Urinary bladder (tissue), 4 donors: ENCODE results near the gene RBM28. TPM values are rescaled to one million over a fixed set of nuclear protein-coding genes. Genes with fewer than 3 reads are reported as not detected.

Experiments
- DNase-seq: peaks from one replicate; pipeline ENCODE4 v3.0.0-alpha.2; 2015; ENCODE audit errors: extremely low spot score
- H3K27ac ChIP-seq: one replicate; pipeline ENCODE4 v1.5.1; 2013; ENCODE audit warnings: low read depth, mild to moderate bottlenecking, moderate library complexity
- H3K36me3 ChIP-seq: one replicate; pipeline ENCODE4 v1.6.1; 2013; ENCODE audit warnings: mild to moderate bottlenecking, moderate library complexity; ENCODE audit not compliant: insufficient read depth
- H3K4me1 ChIP-seq: one replicate; pipeline ENCODE4 v1.6.1; 2013; ENCODE audit warnings: mild to moderate bottlenecking, moderate library complexity; ENCODE audit not compliant: insufficient read depth
- H3K4me3 ChIP-seq: one replicate; pipeline ENCODE4 v1.5.1; 2013; ENCODE audit warnings: low read depth, low read length
- WGBS: extraction: QIAGEN DNeasy Blood & Tissue Kit; methylation state at CpG from one replicate; pipeline ENCODE4 v1.1.7; 2013; 5-methylcytosine and 5-hydroxymethylcytosine counted together
- polyA plus RNA-seq: library from polyadenylated mRNA; stranded (reverse); fragments of 200-250 nt; gene quantifications from one replicate; pipeline ENCODE4 v1.2.3, GENCODE V29; 2013
- small RNA-seq: library from RNA; depleted of rRNA; stranded (forward); fragments of <200 nt; gene quantifications from one replicate; pipeline ENCODE3, GENCODE V24; 2014
- total RNA-seq: library from RNA; depleted of rRNA; stranded (reverse); fragments of >200 nt; gene quantifications from one replicate; pipeline ENCODE4 v1.2.3, GENCODE V29; 2014
- donor health status: healthy with polysubstance abuse.
- donor health status: healthy.

Gene RBM28
- total and polyA plus RNA-seq, 2 donors, result 13.6 to 21.3 TPM

DNA sequence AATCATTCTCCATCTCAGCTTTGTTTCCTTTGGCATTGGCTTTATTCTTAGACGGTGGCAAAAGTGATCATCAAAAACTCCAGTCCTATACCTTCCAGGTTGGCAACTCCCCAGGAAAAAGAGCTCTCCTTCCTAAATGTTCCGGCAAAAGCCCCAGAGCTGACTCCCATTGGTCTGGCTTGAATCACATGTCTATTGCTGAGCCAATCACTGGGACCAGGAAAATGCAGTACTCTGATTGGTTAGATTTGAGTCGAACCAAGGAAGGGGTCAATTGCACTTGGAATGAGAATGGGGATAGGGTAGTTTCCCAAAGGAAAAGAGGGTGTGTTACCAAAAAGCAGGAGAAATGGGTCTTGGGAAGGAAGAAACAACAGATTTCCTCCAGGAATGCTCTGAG lies 80.3 kb downstream of the RBM28 start:
- DNase-seq, result no peak
- no peaks in the 10 kb centered on the region for H3K36me3 ChIP-seq
- no peak overlapping the region for H3K4me3 ChIP-seq
- H3K27ac ChIP-seq, result no peak overlapping the region
- 86% methylated on average over 3 of the region's 3 CpGs for WGBS
- H3K4me1 ChIP-seq, result peaks cover 3% of the 10 kb centered on the region

DNA sequence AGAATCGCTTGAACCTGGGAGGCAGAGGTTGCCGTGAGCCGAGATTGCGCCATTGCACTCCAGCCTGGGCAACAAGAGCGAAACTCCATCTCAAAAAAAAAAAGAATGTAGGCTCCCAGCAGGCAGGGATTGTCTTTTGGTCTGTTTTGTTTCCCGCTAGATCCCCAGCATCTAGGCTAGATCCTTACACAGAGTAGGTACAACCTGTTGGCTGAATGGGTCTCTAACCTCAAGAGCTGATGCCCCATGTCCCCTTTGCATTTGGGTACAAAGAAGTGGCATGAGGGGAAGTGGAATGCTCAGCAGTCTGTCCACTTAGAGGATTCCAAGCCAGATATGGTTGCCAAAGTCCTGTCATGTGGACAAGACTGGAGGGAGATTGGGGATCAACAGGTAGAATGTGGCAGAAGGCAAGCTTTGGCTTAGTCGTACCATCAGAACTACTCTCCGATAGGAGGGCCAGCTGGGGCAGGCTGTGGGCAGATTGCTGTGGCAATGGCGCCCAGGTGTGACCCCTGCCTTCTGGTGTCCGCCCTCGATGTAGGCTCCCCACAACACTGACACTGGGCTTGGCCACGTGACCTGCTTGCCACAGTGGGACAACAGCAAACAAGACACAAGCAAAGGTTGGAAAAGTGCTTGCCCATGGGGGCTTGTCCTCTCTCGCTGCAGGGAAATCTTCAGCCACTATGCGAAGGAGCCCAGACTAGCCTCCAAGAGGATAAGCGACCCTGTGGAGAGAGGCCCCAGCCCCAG lies 81.3 kb downstream of the RBM28 start:
- WGBS, result 95% methylated on average over 15 of the region's 15 CpGs
- H3K27ac ChIP-seq, result no peak overlapping the region
- H3K36me3 ChIP-seq, result no peaks in the 10 kb centered on the region
- H3K4me1 ChIP-seq, result peaks cover 3% of the 10 kb centered on the region
- DNase-seq, result no peak
- no peak overlapping the region for H3K4me3 ChIP-seq

- DNase-seq, result no peak
- H3K27ac ChIP-seq, result peak overlapping the region; percentile 39
These were observed 83.5 kb downstream of the RBM28 start for GRCh38 chr7:128260069-128260795.

DNA sequence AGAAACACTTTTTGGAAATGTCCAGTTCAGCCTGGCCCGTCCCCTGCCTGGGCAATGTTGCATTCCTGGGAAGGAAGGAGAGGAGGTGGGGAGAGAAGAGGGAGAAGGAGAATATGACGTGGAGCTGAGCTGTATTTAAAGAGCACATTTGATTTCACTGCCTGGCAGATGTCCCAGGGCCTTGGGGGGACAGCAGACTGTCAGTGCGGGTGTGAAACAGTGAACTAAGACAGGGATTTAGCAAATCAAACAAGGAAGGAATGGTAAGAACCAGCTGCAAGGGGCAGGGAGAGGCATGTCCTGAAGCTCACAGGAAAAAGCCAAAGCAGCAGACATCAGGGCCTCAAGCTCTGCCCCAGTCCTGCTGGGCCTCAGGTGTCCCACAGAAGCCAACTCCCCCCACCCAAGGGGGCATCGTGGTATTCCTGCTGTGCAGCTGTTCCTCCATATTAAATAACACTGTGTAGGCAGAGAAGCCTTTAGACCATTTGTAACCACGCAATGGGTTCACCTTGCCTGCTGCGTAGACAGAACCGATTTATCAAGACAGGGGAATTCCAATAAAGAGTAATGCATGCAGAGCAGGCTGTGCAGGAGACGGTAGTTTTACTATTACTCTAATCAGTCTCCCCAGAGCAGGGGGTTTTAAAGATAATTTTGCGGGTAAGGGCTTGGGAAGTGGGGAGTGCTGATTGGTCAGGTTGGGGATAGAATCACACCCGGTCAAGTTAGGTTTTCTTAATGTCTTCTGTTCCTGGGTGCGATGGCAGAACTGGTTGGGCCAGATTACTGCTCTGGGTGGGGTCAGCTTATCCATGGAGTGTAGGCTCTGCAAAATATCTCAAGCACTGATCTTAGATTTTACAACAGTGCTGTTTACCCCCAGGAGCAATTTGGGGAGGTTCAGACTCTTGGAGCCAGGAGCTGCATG lies 84.3 kb downstream of the RBM28 start:
- Histone ChIP-seq H3K4me3 (no peak overlapping the region), H3K36me3 (no peaks in the 10 kb centered on the region), H3K4me1 (no peaks in the 10 kb centered on the region), H3K27ac (peak overlapping the region; percentile 70)
- DNase-seq, result peak; percentile 46
- WGBS, result 46% methylated on average over 11 of the region's 11 CpGs

More at GRCh38 chr7:128260069-128260795, 83.5 kb downstream of the RBM28 start:
- H3K36me3 ChIP-seq, result no peaks in the 10 kb centered on the region
- no peak overlapping the region for H3K4me3 ChIP-seq
- no peaks in the 10 kb centered on the region for H3K4me1 ChIP-seq
- 87% methylated on average over 12 of the region's 12 CpGs for WGBS

GRCh38 chr7:128257458-128257857 lies 86.2 kb downstream of the RBM28 start:
- DNase-seq, result no peak
- Histone ChIP-seq H3K36me3 (no peaks in the 10 kb centered on the region), H3K4me3 (no peak overlapping the region), H3K27ac (no peak overlapping the region), H3K4me1 (no peaks in the 10 kb centered on the region)
- WGBS, result 86% methylated on average over 14 of the region's 14 CpGs

DNA sequence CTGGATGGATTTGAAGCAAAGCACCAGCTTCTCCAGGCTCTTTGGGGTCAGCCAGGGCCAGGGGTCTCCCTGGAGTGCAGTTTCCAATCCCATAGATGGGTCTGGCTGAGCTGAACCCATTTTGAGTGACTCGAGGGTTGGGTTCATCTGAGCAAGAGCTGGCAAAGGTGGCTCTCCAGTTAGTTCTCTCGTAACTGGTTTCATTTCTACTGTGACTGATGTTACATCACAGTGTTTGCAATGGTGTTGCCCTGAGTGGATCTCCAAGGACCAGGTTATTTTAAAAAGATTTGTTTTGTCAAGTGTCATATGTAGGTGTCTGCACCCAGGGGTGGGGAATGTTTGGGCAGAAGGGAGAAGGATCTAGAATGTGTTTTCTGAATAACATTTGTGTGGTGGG lies 88.4 kb downstream of the RBM28 start:
- no peak overlapping the region for H3K4me3 ChIP-seq
- WGBS, result 89% methylated on average over 2 of the region's 2 CpGs
- no peaks in the 10 kb centered on the region for H3K36me3 ChIP-seq
- no peaks in the 10 kb centered on the region for H3K4me1 ChIP-seq
- H3K27ac ChIP-seq, result no peak overlapping the region
- no peak for DNase-seq

- Histone ChIP-seq H3K27ac (no peak overlapping the region), H3K36me3 (no peaks in the 10 kb centered on the region), H3K4me1 (no peaks in the 10 kb centered on the region), H3K4me3 (no peak overlapping the region)
- 78% methylated on average over 5 of the region's 5 CpGs for WGBS
- DNase-seq, result no peak
These were observed 89.2 kb downstream of the RBM28 start for GRCh38 chr7:128254470-128254869.

DNA sequence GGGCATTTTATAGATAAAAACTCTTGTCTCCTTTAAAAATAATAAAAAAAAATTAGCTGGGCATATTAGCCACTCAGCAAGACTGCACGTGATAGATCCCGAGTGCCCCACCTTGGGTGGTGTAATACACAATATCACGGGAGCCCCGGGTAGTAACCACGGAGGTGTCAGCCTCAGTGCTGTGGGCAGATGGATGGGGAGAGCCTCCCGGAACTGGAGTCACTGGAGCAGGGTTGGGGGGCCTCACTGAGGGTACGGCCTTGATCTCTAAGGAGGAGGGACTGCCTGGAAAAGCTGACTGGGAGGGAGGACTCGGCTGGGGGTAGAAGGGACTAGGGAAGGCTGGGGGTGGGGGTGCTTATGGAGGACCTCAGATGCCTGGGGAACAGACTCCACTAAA lies 90.0 kb downstream of the RBM28 start:
- DNase-seq, result no peak
- Histone ChIP-seq H3K36me3 (no peaks in the 10 kb centered on the region), H3K27ac (no peak overlapping the region), H3K4me1 (no peaks in the 10 kb centered on the region), H3K4me3 (no peak overlapping the region)
- 94% methylated on average over 8 of the region's 8 CpGs for WGBS

- Histone ChIP-seq H3K4me3 (no peak overlapping the region), H3K4me1 (no peaks in the 10 kb centered on the region), H3K27ac (no peak overlapping the region), H3K36me3 (no peaks in the 10 kb centered on the region)
- DNase-seq, result no peak
- WGBS, result 44% methylated on average over 4 of the region's 4 CpGs
These were observed 92.4 kb downstream of the RBM28 start for GRCh38 chr7:128251337-128251736.

Small RNA genes lying within 50 kb of the gene (small RNA-seq; reads per million reads assigned to genes)
- gene RNU7-27P, result not detected

Other genes with a start within 250 kb of the RBM28 start
- gene LEP, start 102.6 kb downstream of the RBM28 start, total RNA-seq, result not detected
- gene LEP, start 102.6 kb downstream of the RBM28 start, polyA plus RNA-seq, result 5.3 TPM
- gene PRRT4, start 17.8 kb upstream of the RBM28 start, total RNA-seq, result 1.4 TPM
- 1.3 TPM for gene PRRT4, start 17.8 kb upstream of the RBM28 start, polyA plus RNA-seq
- gene IMPDH1, start 66.1 kb upstream of the RBM28 start, total RNA-seq, result 24.7 TPM
- gene IMPDH1, start 66.1 kb upstream of the RBM28 start, polyA plus RNA-seq, result 58.6 TPM
- gene HILPDA, start 112.0 kb upstream of the RBM28 start, total RNA-seq, result 31.8 TPM
- gene HILPDA, start 112.0 kb upstream of the RBM28 start, polyA plus RNA-seq, result 12.4 TPM
- 32.5 TPM for gene METTL2B, start 132.8 kb upstream of the RBM28 start, total RNA-seq
- gene METTL2B, start 132.8 kb upstream of the RBM28 start, polyA plus RNA-seq, result 12.1 TPM